SKM-1 treated with dmso at 0.1 percent for 144 hours (cell line): ENCODE measurements around the gene SORCS3.

Experiments
- DNase-seq: peaks from one replicate; lab custom pipeline; 2025; ENCODE audit not compliant: unreplicated experiment; lab: John Stamatoyannopoulos, UW

The SORCS3 gene

DNA sequence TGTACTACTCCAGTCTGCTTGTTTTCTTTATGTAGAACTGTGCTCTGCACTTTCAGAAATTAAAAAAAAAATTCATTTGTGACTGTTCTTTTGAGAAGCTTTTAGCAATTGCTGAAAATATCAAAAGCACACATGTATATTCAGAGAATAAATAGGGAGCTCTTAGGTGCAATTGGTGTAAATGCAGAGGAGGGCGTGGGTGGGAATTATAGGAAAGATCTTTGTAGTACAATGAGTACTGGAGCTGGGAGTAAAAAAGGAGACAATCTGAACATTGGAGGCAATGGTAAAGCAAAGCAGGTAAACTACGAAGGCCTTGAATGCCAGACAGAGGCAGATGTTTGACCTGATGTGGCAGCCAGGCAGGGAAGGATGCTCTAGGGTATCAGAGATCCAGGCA is 267.5 kb downstream of the SORCS3 start:
- DNase-seq, result no peak

DNA sequence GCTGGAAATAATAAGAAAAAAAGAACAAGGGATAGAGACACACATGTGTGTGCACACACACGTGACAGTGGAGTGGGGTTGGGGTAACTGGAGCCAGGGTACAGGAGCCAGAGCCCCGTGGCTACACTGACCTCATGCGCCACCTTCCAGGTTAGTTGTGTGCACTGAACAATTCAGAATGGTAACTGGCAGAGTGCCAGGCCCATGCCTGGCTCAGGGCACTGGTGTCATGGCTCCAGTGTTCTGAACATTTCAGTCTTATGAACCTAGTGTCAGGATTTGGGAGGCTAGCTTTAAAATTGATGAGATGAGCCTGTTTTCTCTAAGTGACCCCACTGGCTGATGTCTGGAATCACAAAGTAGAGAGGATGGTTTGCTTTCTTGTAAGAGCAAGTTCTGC is 269.6 kb downstream of the SORCS3 start:
- no peak for DNase-seq

DNA sequence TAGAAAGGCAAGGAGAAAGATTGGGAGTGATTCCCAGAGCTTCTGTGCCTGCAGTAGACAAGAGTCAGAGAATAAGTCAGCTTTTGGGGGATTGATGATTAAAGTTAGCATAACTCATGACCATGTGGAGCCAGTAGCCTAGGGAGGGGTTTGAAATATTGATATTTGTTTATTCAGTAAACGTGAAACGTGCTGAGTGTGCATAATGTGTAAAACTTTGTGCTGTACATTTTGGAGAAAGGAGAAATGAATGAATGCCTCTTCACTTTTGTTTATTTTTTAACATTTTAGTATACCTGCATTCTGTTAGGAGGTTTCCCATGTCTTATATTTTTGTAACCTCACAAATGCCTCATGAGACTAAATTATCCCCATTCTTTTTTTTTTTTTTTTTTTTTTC is 272.3 kb downstream of the SORCS3 start:
- no peak for DNase-seq

DNA sequence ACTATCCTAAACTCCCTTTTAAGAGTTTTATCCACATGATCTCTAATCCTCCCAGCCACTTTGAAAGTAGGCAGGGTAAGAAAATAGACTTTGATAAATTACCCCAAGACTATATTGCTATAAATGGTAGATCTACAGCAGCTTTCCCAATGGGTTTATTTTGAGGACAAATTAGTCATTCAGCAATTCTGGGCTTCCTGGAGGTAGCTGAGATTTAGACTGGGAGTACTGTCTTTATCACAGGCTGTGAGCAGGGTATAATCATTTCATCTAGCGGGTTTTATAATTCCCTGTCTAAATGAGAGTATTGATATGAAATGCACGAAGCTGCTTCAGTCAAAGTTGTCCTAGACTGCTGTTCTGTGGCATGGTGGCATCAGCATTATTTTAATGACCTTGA is 279.4 kb downstream of the SORCS3 start:
- no peak for DNase-seq

DNA sequence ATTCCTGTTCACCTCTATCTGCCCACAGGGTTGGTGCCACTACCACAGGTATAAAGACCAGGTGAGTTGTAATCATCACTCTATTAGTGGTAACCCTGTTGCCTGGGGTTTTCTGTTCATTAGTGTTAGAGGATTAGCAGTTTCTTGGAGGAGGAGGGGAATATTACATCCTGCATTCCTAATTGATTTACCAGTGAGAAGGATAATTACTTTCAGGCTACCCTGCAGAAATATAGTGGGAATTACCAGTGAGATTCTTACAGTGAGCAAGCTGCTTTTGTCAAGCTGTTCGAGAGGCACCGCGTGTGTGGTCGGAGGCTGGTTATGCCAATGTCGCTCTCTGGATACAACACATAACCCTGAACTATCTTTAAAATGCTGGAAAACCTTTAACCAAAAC is 280.7 kb downstream of the SORCS3 start:
- no peak for DNase-seq

DNA sequence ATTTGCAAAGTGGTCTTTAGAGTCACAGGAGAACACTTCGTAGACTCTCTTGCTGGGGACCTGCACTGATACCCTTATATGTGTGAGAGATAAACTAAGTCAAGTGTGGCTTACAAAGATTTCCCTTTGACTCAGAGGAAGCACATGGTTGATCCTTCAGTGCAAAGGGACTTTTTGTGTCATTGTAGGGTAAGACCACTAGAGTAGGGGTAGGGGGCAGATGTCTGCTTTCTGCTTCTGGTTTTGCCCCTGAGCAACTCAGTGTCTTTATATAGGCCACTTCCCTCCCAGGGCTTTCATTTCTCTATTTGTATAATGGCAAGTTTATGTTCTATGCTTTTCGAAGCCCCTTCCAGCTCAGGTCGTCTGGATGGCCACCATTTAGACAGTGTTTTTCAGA is 281.7 kb downstream of the SORCS3 start:
- DNase-seq, result no peak

DNA sequence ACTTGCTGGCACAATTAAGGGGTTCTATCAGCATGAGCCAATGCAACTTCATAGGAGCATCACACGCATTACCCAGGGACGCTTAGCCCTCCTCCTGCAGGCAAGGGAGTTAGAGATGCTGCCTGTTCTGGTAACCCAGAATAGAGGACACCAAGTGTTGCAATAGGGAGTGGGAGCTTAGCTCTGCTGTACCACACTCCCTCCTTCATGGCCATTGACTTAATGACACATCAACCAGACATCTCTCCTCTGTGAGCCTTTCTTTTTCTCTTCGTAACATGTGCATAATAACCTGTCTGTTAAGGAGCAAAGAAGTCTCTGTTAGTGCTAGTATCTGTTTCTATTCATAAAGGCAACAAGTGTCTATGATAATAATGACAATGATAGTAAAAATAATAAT is 282.4 kb downstream of the SORCS3 start:
- no peak for DNase-seq

DNA sequence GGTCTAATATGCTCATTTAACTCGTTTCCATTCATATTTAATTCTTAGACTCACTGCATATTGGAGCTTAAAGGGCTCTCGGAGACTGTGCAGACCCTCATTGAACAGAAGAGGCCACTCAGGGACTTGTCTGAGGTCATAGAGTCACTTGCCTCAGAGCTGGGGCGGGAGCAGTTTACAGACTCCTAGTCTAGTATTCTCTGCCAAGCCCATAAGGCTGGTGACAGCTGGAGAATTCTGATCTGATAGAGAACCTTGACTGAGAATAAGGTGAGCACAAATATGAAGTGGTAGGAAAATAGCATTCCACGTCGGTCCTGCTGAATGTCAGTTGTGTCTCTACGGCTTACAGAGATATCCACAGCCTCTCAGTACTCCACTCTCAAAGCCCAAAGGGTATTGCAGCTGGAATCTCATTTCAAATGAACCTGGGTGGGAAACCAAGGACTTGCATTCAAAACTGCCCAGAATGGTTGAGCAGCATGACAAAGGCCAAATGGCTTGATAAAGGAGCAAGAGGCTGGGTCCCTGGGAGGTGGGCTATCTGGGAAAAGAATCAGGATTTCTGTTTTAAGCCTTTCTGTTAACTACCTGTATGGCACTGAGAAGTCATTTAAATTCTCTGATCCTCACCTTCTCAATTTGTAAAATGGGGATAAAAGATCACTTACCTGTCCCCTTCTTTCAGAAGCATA is 283.2 kb downstream of the SORCS3 start:
- no peak for DNase-seq

DNA sequence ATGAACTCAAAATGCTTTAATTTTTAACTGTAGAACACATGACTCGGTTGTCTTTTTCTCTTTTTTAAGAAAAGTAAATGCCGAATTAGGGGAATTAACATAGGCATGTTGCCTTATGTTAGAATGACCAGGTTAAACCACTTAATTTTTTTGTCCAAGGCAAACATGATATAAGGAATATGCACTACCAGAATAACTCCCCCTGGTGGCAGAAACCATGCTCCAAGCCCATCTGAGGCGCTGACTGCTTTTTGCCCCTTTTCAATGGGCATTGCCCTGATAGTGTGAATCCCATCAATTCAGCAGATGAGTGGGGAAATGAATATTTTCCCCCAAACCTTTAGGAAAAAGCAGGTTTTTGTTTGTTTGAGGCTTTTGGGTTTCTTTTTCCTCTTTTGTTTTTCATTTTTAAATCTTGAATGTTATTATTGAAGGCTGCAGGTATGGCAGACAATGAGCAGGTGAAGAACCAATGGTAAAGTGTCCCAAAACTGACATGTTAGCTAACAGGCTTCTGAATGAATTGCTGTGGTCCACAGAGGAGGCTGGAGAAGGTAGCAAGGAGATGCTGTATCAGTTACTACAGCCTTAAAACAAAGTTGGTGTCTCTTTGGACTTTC is 284.3 kb downstream of the SORCS3 start:
- DNase-seq, result peak; percentile 13

DNA sequence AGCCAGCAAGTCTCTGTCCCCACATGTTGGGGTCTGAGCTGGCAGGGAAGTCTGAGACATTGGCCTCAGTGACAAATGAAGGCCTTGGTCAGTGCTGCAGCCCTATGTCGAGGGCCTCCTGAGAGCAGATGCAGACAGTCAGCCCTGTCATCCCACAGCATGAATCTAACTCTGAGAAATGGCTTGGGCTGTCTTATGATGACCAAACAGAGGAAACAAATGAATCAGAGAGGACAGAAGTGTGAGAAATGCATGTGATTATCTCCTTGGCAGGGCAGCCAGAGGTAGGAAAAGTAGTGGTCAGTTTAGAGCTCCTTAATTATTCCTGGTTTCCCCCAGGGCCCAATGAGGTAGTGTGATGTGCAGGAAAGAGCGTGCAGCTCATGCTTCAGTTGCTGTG is 287.6 kb downstream of the SORCS3 start:
- DNase-seq, result no peak

DNA sequence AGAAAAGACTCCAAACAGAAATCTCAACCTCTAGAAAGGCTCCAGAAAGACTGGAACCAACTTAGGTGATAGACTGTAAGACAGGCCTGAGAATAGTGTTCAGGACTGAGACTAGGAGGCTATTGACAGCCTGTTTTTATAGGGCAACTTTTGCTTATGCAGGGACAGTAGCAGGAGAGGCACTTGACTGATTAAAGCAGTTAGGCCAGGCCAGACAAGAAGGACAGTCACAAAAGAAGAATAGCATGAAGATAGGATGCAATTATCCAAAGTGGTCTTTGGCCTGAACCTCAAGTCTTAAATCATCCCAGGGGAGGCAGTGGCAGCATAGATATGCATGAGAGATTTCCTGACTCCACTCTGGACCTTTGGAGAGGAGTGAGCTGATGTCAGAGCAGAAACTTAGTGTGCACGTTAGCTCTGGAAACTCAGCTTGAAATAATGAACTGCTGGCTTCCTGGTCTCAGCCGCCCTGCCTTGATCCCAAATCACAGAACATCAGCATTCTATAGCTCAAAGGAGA is 290.6 kb downstream of the SORCS3 start:
- DNase-seq, result no peak

DNA sequence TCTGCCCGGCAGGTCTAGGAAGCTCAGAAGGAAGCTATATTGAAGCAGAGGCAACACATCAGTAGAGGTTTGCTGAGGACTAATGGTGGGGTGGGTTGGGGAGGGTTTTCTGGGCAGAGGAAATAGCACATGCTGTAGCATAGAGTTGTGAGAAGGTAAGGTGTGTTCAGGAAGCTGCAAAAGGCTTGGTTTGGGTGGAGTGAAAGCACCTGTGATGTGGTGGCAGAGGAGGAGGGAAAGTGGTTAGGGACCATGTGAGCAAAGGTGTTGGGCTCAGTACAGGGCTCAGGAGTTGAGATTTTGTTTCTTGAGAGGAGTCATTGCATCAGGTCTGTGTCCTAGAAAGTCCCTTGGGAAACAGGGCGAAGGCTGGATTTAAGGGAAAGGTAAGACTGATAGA is 294.6 kb downstream of the SORCS3 start:
- DNase-seq, result no peak

DNA sequence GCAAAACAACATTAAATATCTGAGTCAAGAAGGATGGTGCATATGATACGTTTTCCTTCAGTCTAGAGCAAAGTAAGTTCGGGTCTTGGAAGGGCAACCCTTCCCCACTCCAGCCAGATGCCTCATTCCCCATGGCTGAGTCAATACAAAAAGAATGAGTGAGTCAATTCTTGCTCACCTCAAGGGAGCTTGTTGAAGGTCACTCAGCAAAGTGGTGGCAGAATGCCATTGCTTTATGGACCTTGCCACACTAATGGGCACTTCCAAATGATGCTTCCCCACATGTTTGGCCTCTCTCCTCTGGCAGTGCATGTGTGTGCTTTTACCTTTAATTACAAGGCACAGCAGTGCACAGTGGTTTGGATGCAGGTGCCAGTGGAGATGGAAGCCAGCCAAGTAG is 296.5 kb downstream of the SORCS3 start:
- DNase-seq, result no peak

DNA sequence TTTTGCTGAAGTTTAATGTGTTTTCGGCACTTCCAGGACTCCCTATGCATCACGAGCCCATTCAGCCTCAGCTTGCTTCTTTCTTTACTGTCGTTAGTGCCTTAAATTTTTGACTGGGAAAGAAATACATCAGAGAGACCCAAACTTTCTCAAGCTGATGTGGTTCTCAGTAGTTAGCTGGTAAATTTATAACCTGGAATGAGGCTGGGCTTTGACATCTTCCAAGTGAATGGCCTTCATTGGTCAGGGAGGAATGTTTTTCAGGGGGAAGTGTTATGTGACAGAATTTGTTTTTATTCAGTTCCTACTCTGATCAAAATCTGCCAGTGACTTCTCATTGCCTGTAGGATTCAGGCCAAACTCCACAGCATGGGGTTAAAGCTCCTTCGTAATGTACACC is 296.9 kb downstream of the SORCS3 start:
- no peak for DNase-seq

DNA sequence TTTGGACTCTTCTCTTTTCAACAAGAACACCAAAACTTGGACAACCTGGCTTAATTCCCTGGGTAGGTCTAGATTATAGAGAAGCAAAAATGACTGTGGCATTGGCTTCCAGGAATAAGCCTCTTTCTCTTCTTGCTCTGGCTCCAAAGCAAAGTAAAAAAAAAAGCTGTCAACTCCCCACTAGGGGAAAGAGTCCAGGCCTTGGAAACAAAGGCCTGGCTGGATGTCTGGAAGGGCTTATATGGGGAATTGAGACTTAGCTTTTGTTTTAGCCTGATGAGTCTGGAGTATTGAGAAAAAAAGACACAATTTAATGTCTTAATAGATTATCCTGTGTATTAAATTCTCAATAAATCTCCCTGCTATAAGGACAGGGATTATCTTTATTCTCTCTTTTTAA is 300.6 kb downstream of the SORCS3 start:
- DNase-seq, result no peak

DNA sequence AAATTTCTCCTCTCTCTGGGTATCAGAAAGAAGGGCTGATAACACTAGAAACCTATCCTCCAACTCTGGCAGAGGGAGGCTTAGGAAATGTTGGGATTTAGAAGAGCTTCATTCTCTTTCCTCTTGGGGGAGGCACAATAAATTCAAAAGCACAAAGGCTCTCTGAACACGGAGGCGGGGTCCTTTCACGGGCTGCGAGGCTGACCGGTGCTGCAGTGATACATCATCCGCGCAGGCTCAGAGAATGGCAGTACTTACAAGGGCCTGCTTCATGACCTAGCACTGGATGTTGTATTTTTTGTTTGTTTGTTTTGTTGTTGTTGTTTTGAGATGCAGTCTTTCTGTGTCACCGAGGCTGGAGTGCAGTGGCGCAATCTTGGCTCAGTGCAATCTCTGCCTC is 306.2 kb downstream of the SORCS3 start:
- no peak for DNase-seq

DNA sequence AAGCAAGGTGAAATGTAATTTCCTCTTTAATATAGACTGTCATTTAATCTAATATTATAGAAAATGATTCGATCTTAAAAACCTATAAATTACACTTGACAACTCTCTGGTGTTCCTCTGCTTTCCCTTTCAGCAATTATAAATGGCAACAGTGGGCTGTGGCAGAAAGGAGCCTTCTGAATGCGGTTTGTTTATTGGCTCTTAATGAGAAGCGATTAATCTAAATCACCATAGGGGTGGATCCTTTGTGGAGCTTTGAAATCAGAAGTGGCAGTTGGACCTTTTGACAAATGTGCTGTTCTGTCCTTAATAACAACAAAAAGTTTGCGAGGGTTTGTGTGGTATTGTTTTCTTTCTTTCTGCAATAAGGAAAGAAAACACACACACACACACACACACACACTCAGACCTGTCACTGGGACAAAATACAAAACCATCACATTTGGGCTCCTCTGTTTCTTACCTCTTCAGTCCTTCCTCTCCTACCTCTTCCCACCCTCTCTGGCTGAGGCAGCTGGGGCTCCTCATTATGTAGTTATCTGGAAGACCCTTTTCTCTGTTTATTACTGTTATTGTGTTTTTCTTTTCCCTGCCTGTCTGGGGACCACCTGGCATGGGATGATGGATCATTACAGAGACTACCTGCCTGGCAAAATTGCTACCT is 316.2 kb downstream of the SORCS3 start:
- DNase-seq, result no peak

DNA sequence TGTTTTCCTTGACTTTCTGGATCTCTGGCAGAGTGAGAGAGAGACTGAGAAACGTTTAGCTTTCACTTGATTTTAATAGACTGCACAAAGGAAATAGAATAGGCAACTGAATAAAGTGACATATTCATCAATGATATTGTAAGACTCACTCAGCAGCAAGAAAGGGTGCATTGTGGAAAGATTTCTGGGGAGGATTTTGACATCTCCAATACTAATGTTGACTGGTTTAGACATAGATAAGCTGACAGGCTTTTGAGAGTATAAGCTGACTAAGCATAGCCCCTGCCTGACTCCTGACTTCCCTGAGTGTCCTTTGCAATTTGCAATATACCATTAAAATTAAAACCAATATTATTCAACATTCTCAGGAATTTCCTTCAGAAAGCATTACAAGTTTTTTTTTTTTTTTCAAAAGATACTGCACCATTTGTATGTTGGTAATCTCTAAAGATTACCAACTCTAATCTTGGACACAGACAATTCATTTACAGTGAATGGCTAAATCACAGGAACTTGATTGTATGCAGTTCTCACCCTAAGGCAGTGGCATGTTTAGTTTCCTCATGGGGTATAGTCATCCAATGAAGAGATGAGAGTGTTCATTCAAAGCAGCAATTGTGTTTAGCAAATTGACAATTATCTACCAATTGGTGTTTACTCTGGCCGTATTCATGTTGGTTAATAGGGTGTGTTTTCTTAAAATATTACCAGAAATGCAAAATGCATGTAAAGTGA is 325.6 kb downstream of the SORCS3 start:
- DNase-seq, result no peak

DNA sequence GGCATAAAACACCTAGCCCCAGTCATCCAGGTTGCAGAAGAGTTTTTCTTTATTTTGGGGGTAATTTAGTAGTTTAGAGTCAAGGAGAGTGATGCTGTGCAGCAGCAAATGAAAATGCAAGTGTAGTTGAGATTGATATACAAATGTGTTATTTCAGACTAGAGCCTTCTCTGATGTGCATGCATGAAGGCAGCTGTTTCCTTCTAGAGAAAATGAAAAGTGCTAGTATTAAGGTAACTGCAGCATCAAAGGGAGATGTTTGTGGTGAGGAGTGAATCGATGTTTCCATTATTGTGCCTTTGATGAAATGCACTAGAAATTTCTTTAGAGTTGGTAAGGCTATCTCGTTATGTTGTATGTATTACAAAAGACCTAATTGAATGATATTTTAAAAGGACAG is 339.3 kb downstream of the SORCS3 start:
- no peak for DNase-seq

DNA sequence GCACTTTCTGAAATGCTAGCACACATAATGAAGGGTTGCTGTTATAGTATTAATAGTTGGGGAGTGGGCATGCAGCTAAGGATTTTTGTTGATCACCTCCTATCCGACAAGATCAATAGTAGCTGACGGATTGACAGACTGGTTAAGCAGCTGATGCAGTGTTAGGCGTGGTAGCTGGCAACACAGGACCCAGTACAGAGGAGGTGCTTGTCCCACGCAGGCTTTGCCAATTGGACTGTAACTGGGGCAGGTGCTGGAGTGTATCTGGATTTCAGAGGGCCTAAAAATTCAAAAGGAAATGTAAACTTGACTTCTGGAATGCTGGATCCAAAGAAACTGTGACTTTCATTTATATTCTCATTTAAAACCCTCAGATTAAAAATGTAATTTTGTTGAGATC is 340.9 kb downstream of the SORCS3 start:
- DNase-seq, result no peak

DNA sequence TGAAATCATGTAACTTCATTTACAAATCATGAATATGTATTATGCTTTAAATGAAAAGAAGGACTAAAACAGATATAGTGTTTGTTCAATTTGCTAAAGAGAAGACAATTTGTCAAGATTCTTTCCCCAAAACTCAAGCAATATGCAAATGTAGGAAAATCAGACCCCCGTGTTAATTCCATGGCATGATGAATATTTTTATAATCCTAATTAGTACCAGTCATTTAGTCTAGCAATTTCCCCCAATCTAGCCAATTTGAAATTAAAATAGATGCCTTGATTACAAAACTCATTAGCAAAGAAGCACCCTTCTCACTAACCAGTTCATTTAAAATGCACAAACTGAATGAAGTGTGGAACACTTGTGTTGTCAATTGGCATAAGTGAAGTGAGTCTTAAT is 347.6 kb downstream of the SORCS3 start:
- no peak for DNase-seq

DNA sequence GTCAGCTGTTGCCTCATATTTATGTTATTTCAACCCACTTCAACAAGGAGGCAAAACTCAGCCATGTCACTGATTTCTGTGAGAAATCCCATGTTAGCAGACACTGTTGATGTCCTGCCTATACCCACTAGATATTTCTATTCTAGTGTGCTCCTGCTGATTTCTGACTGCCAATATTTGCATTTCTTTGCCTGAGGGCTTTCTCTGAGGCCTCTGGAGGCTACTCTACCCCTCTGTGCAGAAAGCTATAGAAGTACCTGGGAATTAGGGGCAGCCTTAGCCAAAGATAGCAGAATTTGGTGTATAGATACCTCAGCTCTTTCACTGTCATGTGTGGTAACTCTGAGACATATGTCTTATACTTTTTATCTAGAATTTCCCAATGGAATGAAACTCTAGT is 348.8 kb downstream of the SORCS3 start:
- no peak for DNase-seq
